Hippocampal formation (tissue), 2 donors: ENCODE measurements around the gene NDST4.

Experiments used
- DNase-seq, 2 donors: peaks; one replicate each; lab custom pipeline; 2025; lab: John Stamatoyannopoulos, UW

NDST4 gene

DNA sequence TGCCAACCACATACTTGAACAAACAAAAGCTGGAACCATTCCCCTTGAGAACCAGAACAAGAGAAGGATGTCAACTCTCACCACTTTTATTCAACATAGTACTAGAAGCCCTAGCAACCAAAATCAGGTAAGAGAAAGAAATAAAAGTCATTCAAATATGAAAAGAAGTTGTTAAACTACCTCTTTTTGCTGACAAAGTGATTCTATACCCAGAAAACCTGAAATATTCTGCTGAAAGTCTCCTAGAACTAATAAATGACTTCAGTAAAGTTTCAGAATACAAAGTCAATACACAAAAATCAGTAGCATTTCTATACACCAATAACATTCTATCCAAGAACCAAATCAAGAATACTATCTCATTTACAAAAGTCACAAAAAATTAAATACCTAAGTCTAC, 327.9 kb downstream of the NDST4 start:
- DNase-seq = no peak

DNA sequence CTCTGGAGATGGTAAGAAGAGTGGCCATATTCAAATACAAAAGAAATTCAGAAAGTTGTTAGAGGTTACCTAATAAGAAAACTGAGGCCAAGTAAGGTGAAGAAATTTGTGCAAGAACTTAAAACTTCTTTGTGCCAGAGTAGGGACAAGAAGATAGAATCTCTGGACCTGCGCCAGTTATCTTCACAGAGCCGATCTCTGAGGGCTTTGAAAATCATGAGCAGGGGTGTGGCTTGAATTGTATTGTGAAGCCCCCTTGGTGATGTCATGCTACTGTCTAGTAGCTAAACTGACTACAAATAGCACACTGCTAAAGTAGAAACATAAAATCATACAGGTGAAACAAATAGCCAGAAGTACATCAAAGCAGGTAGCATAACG, 330.2 kb downstream of the NDST4 start:
- no peak for DNase-seq

DNA sequence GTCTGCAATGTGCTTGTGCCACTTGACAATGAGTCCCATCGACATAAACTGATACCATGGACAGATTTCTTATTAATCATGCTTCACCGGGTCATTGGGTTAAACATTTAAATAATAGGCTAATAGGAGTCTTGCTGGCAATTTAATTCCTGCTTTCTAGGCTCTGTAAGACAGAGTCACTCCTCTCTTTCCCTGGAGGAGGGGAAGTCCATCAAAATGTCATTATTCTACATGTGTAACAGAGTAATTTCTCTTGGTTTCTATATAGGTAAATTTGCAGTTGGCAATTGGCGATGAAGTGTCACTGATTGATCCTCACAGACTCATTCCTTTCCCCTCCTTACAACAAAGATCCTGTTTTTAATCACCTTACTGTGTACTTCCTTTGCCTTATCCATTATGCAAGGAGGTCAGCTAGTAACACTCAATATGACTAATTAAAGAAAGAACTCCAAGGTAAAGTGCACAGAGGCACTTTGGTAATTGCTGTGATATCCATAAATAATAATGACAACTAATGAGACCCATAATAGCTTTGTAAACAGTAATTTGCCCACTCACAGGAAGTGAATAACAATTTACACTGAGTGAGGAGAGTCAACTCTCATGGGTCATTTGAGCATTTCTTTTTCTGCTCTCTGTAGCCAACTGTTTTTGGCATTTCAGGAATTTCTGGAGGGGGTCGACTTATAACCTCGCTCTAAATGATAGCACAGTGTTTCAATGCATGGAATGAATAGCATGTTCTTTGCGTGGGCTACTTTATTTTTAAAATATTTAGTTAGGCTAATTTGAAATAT, 330.8 kb downstream of the NDST4 start:
- DNase-seq = no peak

DNA sequence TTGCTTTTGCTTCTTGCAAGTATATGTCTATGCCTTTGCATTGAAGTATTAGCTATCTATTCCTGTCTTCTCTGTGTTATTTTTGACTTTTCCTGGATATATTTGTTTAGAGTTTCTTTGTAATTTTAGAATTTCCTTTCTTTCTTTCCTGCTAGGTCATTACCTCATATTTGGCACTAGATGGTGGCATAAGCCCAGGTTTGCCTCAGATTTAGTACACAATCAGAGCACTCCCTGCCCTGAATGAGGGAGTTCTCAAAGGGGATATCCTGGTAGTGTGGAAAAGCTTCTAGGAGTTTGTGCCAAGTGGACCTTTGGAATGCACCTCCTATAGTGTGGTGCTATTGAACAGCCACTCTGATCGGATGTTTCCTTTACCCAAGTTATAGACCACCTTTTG, 333.2 kb downstream of the NDST4 start:
- DNase-seq = peak in 1 of 2 donors; percentile 10
